HepG2 (cell line): ENCODE measurements around the gene PRKCE. TPM values are rescaled to one million over a fixed set of nuclear protein-coding genes. Genes with fewer than 3 reads are reported as not detected.

ENCODE experiments used
- ATF7 ChIP-seq, 2 experiments: fragments of 450-650 bp in 1 of 2; sonication (generic) in 1 of 2; formaldehyde crosslinking in 1 of 2; IDR thresholded peaks; 2 replicates each; pipeline versions ENCODE4 v1.4.0 to v1.6.1; 2016 to 2020; ENCODE audit warnings: antibody characterized with exemption in 1 of 2, mild to moderate bottlenecking in 1 of 2, missing genetic modification reagents in 1 of 2
- CREM ChIP-seq, 2 experiments: sonication (generic) in 1 of 2; formaldehyde crosslinking in 1 of 2; IDR thresholded peaks; 2 replicates each; pipeline versions ENCODE4 v1.4.0 to v1.6.1; 2016 to 2020; ENCODE audit warnings: antibody characterized with exemption in 1 of 2, mild to moderate bottlenecking in 1 of 2, missing genetic modification reagents in 1 of 2
- FOXC1 ChIP-seq: sonication (generic); formaldehyde crosslinking; IDR thresholded peaks from 2 replicates; pipeline ENCODE4 v1.8.0; 2022; ENCODE audit warnings: mild to moderate bottlenecking, missing genetic modification reagents, borderline replicate concordance
- HOXA3 ChIP-seq: sonication (generic); formaldehyde crosslinking; IDR thresholded peaks from 2 replicates; pipeline ENCODE4 v1.5.0; 2020; ENCODE audit warnings: missing genetic modification reagents
- JDP2 ChIP-seq: sonication (generic); formaldehyde crosslinking; IDR thresholded peaks from 2 replicates; pipeline ENCODE4 v1.8.1; 2022; ENCODE audit warnings: missing genetic modification reagents, borderline replicate concordance
- KDM2A ChIP-seq: sonication (generic); formaldehyde crosslinking; IDR thresholded peaks from 2 replicates; pipeline ENCODE4 v1.4.0; 2020; ENCODE audit warnings: low read depth, missing genetic modification reagents, borderline replicate concordance
- MAFG ChIP-seq: sonication (generic); formaldehyde crosslinking; IDR thresholded peaks from 2 replicates; pipeline ENCODE4 v1.5.1; 2020; ENCODE audit warnings: mild to moderate bottlenecking, missing genetic modification reagents
- PAF1 ChIP-seq: IDR thresholded peaks from 2 replicates; pipeline ENCODE4 v1.6.1; 2016; ENCODE audit warnings: missing genetic modification reagents, missing compliant biosample characterization
- SSRP1 ChIP-seq: IDR thresholded peaks from 2 replicates; pipeline ENCODE4 v1.6.1; 2016; ENCODE audit warnings: control low read depth
- ZNF180 ChIP-seq: sonication (generic); formaldehyde crosslinking; IDR thresholded peaks from 2 replicates; pipeline ENCODE4 v1.4.0; 2020; ENCODE audit warnings: low read depth, missing genetic modification reagents, borderline replicate concordance
- ZNF205 ChIP-seq: IDR thresholded peaks from 2 replicates; pipeline ENCODE4 v1.6.1; 2018; ENCODE audit warnings: missing biosample characterization, missing genetic modification reagents
- ZNF350 ChIP-seq: sonication (generic); formaldehyde crosslinking; IDR thresholded peaks from 2 replicates; pipeline ENCODE4 v1.4.0; 2020; ENCODE audit warnings: mild to moderate bottlenecking, low read depth, missing genetic modification reagents, borderline replicate concordance
- ZNF570 ChIP-seq: sonication (generic); formaldehyde crosslinking; IDR thresholded peaks from 2 replicates; pipeline ENCODE4 v1.4.0; 2020; ENCODE audit warnings: mild to moderate bottlenecking, missing genetic modification reagents, borderline replicate concordance
- ZNF609 ChIP-seq: sonication (generic); formaldehyde crosslinking; IDR thresholded peaks from 2 replicates; pipeline ENCODE4 v1.4.0; 2020; ENCODE audit warnings: mild to moderate bottlenecking, missing genetic modification reagents, borderline replicate concordance
- ZNF720 ChIP-seq: sonication (generic); formaldehyde crosslinking; IDR thresholded peaks from 2 replicates; pipeline ENCODE4 v1.4.0; 2020; ENCODE audit warnings: missing genetic modification reagents
- ZNF781 ChIP-seq: sonication (generic); formaldehyde crosslinking; IDR thresholded peaks from 2 replicates; pipeline ENCODE4 v1.5.1; 2020; ENCODE audit warnings: borderline replicate concordance, mild to moderate bottlenecking, missing genetic modification reagents; ENCODE audit errors: not compliant biosample characterization
- ZNF782 ChIP-seq: sonication (generic); formaldehyde crosslinking; IDR thresholded peaks from 2 replicates; pipeline ENCODE4 v1.4.0; 2020; ENCODE audit warnings: missing genetic modification reagents, mild to moderate bottlenecking, borderline replicate concordance
- ZNF816 ChIP-seq: sonication (generic); formaldehyde crosslinking; IDR thresholded peaks from 2 replicates; pipeline ENCODE4 v1.8.0; 2022; ENCODE audit warnings: missing genetic modification reagents, mild to moderate bottlenecking, borderline replicate concordance
- polyA plus RNA-seq, 8 experiments: library from polyadenylated mRNA; depleted of rRNA in 3 of 8; stranded (reverse) in 7 of 8; unstranded in 1 of 8; fragments of >200 nt; fragmentation: Illumina TruSeq in 4 of 8; extraction: Trizol in 4 of 8; gene quantifications; 2 replicates each; pipeline versions ENCODE4 v1.2.1 to v1.2.3, GENCODE V29; 2011 to 2016; ENCODE audit warnings: low read depth in 4 of 8, missing spikeins in 1 of 8, mixed read lengths in 1 of 8; ENCODE audit not compliant: insufficient read depth in 1 of 8
- total RNA-seq, 5 experiments: library from RNA; depleted of rRNA; stranded (reverse); fragments of >200 nt; fragmentation: Illumina TruSeq; extraction: Trizol; gene quantifications; 2 replicates each; pipeline ENCODE4 v1.2.3, GENCODE V29; 2016; ENCODE audit warnings: low read depth in 1 of 5
- TF ChIP-seq, protein P1 (sequence below): sonication (generic); formaldehyde crosslinking; IDR thresholded peaks from 2 replicates; pipeline ENCODE4 v1.5.0; 2020; ENCODE audit warnings: missing genetic modification reagents
- TF ChIP-seq, protein P2 (sequence below): sonication (generic); formaldehyde crosslinking; IDR thresholded peaks from 2 replicates; pipeline ENCODE4 v1.5.0; 2020; ENCODE audit warnings: mild to moderate bottlenecking, missing genetic modification reagents

PRKCE gene
- total and polyA plus RNA-seq, 2 of the 13 experiments (the other 11 are each of a cell fraction or from before 2014, with no cell fraction given): 1.0 to 3.9 TPM

GRCh38 chr2:45643543-45644542, 7.6 kb upstream of the PRKCE start (continued):
- TF ChIP-seq ATF7 (IDR thresholded peaks at IDR 0.05) (no peak), ATF7 (CRISPR knock-in tag; IDR thresholded peaks at IDR 0.05) (no peak), ZNF205 (CRISPR knock-in tag) (peak; percentile 68), ZNF180 (CRISPR knock-in tag) (no peak), HOXA3 (0 out of 2 replicates have a peak, but pooled peaks have one; percentile 36), MAFG (CRISPR knock-in tag) (no peak), ZNF720 (no peak), PAF1 (no peak), FOXC1 (CRISPR knock-in tag) (peak; percentile 82; the same call in 1 of the 2 replicates), JDP2 (no peak), ZNF570 (CRISPR knock-in tag) (no peak), KDM2A (CRISPR knock-in tag) (peak; percentile 90), ZNF782 (CRISPR knock-in tag) (no peak), ZNF350 (CRISPR knock-in tag) (peak; percentile 11; the same call in 1 of the 2 replicates), ZNF781 (CRISPR knock-in tag) (no peak), ZNF609 (CRISPR knock-in tag) (no peak), SSRP1 (CRISPR knock-in tag) (no peak), CREM (IDR thresholded peaks at IDR 0.05) (no peak), CREM (CRISPR knock-in tag; IDR thresholded peaks at IDR 0.05) (no peak), ZNF816 (peak; percentile 57; the same call in 1 of the 2 replicates)
- TF ChIP-seq, protein P1, sequence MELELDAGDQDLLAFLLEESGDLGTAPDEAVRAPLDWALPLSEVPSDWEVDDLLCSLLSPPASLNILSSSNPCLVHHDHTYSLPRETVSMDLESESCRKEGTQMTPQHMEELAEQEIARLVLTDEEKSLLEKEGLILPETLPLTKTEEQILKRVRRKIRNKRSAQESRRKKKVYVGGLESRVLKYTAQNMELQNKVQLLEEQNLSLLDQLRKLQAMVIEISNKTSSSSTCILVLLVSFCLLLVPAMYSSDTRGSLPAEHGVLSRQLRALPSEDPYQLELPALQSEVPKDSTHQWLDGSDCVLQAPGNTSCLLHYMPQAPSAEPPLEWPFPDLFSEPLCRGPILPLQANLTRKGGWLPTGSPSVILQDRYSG (CRISPR knock-in tag): no peak
- TF ChIP-seq, protein P2, sequence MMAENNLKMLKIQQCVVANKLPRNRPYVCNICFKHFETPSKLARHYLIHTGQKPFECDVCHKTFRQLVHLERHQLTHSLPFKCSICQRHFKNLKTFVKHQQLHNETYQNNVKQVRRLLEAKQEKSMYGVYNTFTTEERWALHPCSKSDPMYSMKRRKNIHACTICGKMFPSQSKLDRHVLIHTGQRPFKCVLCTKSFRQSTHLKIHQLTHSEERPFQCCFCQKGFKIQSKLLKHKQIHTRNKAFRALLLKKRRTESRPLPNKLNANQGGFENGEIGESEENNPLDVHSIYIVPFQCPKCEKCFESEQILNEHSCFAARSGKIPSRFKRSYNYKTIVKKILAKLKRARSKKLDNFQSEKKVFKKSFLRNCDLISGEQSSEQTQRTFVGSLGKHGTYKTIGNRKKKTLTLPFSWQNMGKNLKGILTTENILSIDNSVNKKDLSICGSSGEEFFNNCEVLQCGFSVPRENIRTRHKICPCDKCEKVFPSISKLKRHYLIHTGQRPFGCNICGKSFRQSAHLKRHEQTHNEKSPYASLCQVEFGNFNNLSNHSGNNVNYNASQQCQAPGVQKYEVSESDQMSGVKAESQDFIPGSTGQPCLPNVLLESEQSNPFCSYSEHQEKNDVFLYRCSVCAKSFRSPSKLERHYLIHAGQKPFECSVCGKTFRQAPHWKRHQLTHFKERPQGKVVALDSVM (CRISPR knock-in tag): 0 out of 2 replicates have a peak, but pooled peaks have one; percentile 14
